ENCODE measurements around the gene CFAP70. TPM values are rescaled to one million over a fixed set of nuclear protein-coding genes. Genes with fewer than 3 reads are reported as not detected.

CFAP70 gene
- total RNA-seq, 1 experiment from 2014 or later: 1.2 TPM

DNA sequence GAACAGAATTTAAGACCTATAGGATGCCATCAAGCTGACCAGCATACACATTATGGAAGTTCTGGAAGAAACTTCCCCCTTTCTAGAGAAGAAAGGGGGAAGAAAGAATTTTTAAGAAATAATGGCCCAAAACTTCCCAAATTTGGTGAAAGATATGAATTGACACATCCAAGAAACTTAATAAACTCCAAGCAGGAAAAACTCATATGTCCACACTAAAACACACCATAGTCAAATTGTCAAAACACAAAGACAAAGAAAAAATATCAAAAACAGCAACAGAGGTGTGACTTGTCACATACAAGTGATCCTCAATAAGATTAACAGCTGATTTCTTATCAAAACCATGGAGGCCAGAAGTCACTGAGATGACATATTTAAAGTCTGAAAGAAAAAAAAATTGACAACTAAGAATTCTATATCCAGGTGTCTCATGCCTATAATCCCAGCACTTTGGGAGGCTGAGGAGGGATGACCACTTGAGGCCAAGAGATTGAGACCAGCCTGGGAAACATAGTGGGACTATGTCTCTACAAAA is 52.4 kb downstream of the CFAP70 start:
- intact Hi-C loops (cut with micrococcal nuclease; ENCODE audit: unreplicated experiment): no loop called here
- Mint-ChIP-seq H3K36me3 (ENCODE audit: insufficient read depth, unreplicated experiment) (no peaks in the 10 kb centered on the region), H3K27me3 (ENCODE audit: unreplicated experiment) (peaks cover 22% of the 10 kb centered on the region), H3K4me1 (ENCODE audit: low read depth, unreplicated experiment) (no peaks in the 10 kb centered on the region), H3K9me3 (ENCODE audit: low read depth, unreplicated experiment) (peaks cover 3% of the 10 kb centered on the region), H3K27ac (ENCODE audit: unreplicated experiment) (no peak overlapping the region), H3K4me3 (ENCODE audit: low read depth, unreplicated experiment) (no peak overlapping the region)
- CTCF ChIA-PET: no interaction called here
- TF ChIP-seq, protein P1, sequence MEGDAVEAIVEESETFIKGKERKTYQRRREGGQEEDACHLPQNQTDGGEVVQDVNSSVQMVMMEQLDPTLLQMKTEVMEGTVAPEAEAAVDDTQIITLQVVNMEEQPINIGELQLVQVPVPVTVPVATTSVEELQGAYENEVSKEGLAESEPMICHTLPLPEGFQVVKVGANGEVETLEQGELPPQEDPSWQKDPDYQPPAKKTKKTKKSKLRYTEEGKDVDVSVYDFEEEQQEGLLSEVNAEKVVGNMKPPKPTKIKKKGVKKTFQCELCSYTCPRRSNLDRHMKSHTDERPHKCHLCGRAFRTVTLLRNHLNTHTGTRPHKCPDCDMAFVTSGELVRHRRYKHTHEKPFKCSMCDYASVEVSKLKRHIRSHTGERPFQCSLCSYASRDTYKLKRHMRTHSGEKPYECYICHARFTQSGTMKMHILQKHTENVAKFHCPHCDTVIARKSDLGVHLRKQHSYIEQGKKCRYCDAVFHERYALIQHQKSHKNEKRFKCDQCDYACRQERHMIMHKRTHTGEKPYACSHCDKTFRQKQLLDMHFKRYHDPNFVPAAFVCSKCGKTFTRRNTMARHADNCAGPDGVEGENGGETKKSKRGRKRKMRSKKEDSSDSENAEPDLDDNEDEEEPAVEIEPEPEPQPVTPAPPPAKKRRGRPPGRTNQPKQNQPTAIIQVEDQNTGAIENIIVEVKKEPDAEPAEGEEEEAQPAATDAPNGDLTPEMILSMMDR (IDR thresholded peaks at IDR 0.05; ENCODE audit: unreplicated experiment): no peak
- no peak for DNase-seq
- BruUV-seq (replicated peaks): no TSS peak

DNA sequence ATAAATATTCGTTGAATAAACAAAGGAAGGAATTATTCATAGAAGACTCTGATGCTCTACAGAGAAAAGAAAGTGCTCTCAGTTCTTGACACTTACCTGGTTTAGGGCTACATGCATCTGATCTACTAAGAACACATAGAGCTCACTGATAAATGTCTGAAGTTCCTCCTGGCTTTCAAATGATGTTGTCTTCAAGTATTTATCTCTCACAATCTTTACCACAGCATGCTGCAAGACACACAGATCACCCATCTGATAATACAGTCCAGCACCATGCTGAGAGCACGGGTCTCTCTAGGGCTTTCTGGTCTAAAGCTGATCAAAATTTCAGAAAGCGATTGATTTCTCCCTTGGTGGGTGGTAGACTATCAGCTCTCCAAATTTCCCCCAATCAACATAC is 61.7 kb downstream of the CFAP70 start:
- no TSS peak for BruUV-seq (replicated peaks)
- intact Hi-C loops (cut with micrococcal nuclease; ENCODE audit: unreplicated experiment): no loop called here
- peaks cover 37% of the 10 kb centered on the region for H3K27me3 Mint-ChIP-seq (ENCODE audit: unreplicated experiment)
- DNase-seq: no peak
- no peak overlapping the region for H3K4me3 Mint-ChIP-seq (ENCODE audit: low read depth, unreplicated experiment)
- TF ChIP-seq, protein P1 (IDR thresholded peaks at IDR 0.05; ENCODE audit: unreplicated experiment): no peak
- H3K4me1 Mint-ChIP-seq (ENCODE audit: low read depth, unreplicated experiment): no peaks in the 10 kb centered on the region
- CTCF ChIA-PET: no interaction called here
- no peaks in the 10 kb centered on the region for H3K9me3 Mint-ChIP-seq (ENCODE audit: low read depth, unreplicated experiment)
- no peaks in the 10 kb centered on the region for H3K36me3 Mint-ChIP-seq (ENCODE audit: insufficient read depth, unreplicated experiment)
- H3K27ac Mint-ChIP-seq (ENCODE audit: unreplicated experiment): no peak overlapping the region

DNA sequence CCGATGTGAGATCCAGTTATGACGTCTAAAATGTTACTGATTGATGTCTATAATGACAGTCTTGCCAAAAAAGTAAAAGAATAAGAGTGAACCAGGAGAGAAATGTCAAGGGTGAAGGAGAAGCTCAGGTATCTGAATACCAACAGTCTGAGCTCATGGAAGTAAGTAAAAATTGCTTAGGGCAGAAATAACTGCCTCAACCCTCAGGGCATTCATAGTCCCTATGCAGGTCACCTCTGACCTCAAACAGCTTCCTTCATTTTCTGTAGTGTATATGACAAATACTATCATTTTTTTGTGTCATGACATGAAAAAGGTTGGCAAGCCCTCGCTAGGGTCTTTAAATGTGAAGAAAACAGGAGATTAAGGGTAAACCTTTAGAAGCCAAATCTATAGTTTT is 65.2 kb downstream of the CFAP70 start:
- Mint-ChIP-seq H3K4me3 (ENCODE audit: low read depth, unreplicated experiment) (no peak overlapping the region), H3K36me3 (ENCODE audit: insufficient read depth, unreplicated experiment) (no peaks in the 10 kb centered on the region), H3K27me3 (ENCODE audit: unreplicated experiment) (peaks cover 37% of the 10 kb centered on the region), H3K9me3 (ENCODE audit: low read depth, unreplicated experiment) (peaks cover 4% of the 10 kb centered on the region), H3K27ac (ENCODE audit: unreplicated experiment) (no peak overlapping the region), H3K4me1 (ENCODE audit: low read depth, unreplicated experiment) (no peaks in the 10 kb centered on the region)
- DNase-seq: no peak
- CTCF ChIA-PET: no interaction called here
- intact Hi-C loops (cut with micrococcal nuclease; ENCODE audit: unreplicated experiment): no loop called here
- BruUV-seq (replicated peaks): no TSS peak
- TF ChIP-seq, protein P1 (IDR thresholded peaks at IDR 0.05; ENCODE audit: unreplicated experiment): no peak

DNA sequence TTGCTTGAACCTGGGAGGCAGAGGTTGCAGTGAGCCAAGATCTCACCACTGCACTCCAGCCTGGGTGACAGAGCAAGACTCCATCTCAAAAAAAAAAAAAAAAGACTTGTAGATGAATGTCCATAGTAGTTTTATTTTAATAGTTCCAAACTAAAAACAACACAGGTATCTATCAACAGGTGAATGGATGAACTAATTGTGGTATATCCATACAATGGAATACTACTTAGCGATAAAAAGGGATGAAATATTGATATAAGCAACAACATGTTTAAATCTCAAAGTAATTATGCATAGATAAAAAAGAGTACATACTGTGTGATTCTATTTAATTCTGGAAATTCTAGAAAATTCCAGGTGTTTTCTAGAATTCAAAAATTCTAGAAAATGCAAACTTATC is 68.7 kb downstream of the CFAP70 start:
- intact Hi-C loops (cut with micrococcal nuclease; ENCODE audit: unreplicated experiment): no loop called here
- TF ChIP-seq, protein P1 (IDR thresholded peaks at IDR 0.05; ENCODE audit: unreplicated experiment): no peak
- CTCF ChIA-PET: no interaction called here
- BruUV-seq (replicated peaks): no TSS peak
- no peak for DNase-seq
- H3K27me3 Mint-ChIP-seq (ENCODE audit: unreplicated experiment): peaks cover 17% of the 10 kb centered on the region
- H3K4me3 Mint-ChIP-seq (ENCODE audit: low read depth, unreplicated experiment): no peak overlapping the region
- H3K36me3 Mint-ChIP-seq (ENCODE audit: insufficient read depth, unreplicated experiment): no peaks in the 10 kb centered on the region
- peaks cover 4% of the 10 kb centered on the region for H3K9me3 Mint-ChIP-seq (ENCODE audit: low read depth, unreplicated experiment)
- H3K27ac Mint-ChIP-seq (ENCODE audit: unreplicated experiment): no peak overlapping the region
- no peaks in the 10 kb centered on the region for H3K4me1 Mint-ChIP-seq (ENCODE audit: low read depth, unreplicated experiment)

Data from Calu3 (cell line).